B cell (primary cell): ENCODE measurements around the gene JADE2. TPM values are rescaled to one million over a fixed set of nuclear protein-coding genes. Genes with fewer than 3 reads are reported as not detected.
A peak's percentile ranks its signal among the peaks of the same experiment; 100 is the strongest.

Experiments
- ATAC-seq: fragments of 200-7000 bp; cut with Tn5 transposase; one replicate; pipeline ENCODE4 v1.10.0; 2021; ENCODE audit warnings: low read depth, mild to moderate bottlenecking, moderate number of reproducible peaks, moderate library complexity
- CTCF ChIA-PET: fragments of 350-600 bp; sonication (Branson Sonifier 250); formaldehyde crosslinking; loops from one replicate; lab custom pipeline; 2021; ENCODE audit warnings: antibody characterized with exemption, inconsistent platforms; lab: Charles Lee
- POLR2A ChIA-PET: fragments of 350-600 bp; sonication (Branson Sonifier 250); formaldehyde crosslinking; loops from one replicate; lab custom pipeline; 2021; ENCODE audit warnings: antibody characterized with exemption; lab: Charles Lee
- DNase-seq: peaks from one replicate; pipeline ENCODE4 v3.0.0; 2013
- H2AFZ ChIP-seq: 2 replicates; pipeline ENCODE4 v1.6.1; 2012; ENCODE audit warnings: mild to moderate bottlenecking, low read depth, low read length; ENCODE audit not compliant: insufficient read depth, poor library complexity, severe bottlenecking
- H3K27ac ChIP-seq, 2 donors: 1 replicate in 1 of 2; 2 replicates in 1 of 2; pipeline ENCODE4 v1.5.1; 2012 to 2013; ENCODE audit warnings: low read length in 2 of 2, mild to moderate bottlenecking in 2 of 2, moderate library complexity in 1 of 2
- H3K27me3 ChIP-seq, 4 experiments: fragments of 200-600 bp in 1 of 4; sonication (generic) in 1 of 4; replicated peaks in 1 of 4; 1 replicate in 2 of 4; 2 replicates in 2 of 4; pipeline versions ENCODE4 v1.6.1 to v1.7.0; 2013 to 2016; ENCODE audit warnings: low read length in 3 of 4, mild to moderate bottlenecking in 2 of 4, mixed read lengths in 1 of 4, moderate library complexity in 1 of 4; ENCODE audit not compliant: insufficient read depth in 4 of 4, control insufficient read depth in 3 of 4; ENCODE audit errors: control extremely low read depth in 1 of 4
- H3K36me3 ChIP-seq, 2 experiments: replicated peaks in 1 of 2; 1 replicate in 1 of 2; 2 replicates in 1 of 2; pipeline versions ENCODE4 v1.6.1 to v1.7.1; 2013; ENCODE audit warnings: low read length in 1 of 2; ENCODE audit not compliant: insufficient read depth in 2 of 2, control insufficient read depth in 1 of 2; ENCODE audit errors: control extremely low read depth in 1 of 2, extremely low read depth in 1 of 2
- H3K4me1 ChIP-seq, 2 donors: fragments of 200-600 bp in 1 of 2; sonication (generic) in 1 of 2; 1 replicate in 1 of 2; 2 replicates in 1 of 2; pipeline versions ENCODE4 v1.5.1 to v1.6.1; 2013 to 2017; ENCODE audit warnings: low read length in 2 of 2; ENCODE audit not compliant: control insufficient read depth in 2 of 2, insufficient read depth in 2 of 2
- H3K4me2 ChIP-seq: replicated peaks from 2 replicates; pipeline ENCODE3; 2012; ENCODE audit warnings: mild to moderate bottlenecking, low read depth, low read length; ENCODE audit not compliant: poor library complexity, severe bottlenecking
- H3K4me3 ChIP-seq, 5 experiments: fragments of 200-600 bp in 1 of 5; sonication (generic) in 1 of 5; 1 replicate in 3 of 5; 2 replicates in 2 of 5; pipeline versions ENCODE4 v1.5.1 to v1.7.0; 2011 to 2016; ENCODE audit warnings: low read length in 4 of 5, mild to moderate bottlenecking in 4 of 5, low read depth in 2 of 5, control low read depth in 1 of 5, moderate library complexity in 1 of 5; ENCODE audit not compliant: insufficient read depth in 1 of 5; ENCODE audit errors: control extremely low read depth in 1 of 5, extremely low read depth in 1 of 5
- H3K79me2 ChIP-seq: fragments of 200-600 bp; sonication (generic); one replicate; pipeline ENCODE4 v1.6.0; 2016; ENCODE audit warnings: low read length; ENCODE audit not compliant: control insufficient read depth, insufficient read depth
- H3K9ac ChIP-seq: fragments of 200-600 bp; sonication (generic); 2 replicates; pipeline ENCODE4 v1.6.1; 2017; ENCODE audit warnings: mild to moderate bottlenecking, low read length, moderate library complexity
- H3K9me3 ChIP-seq, 3 donors: one replicate each; pipeline versions ENCODE4 v1.6.1 to v1.7.1; 2013; ENCODE audit warnings: low read length in 2 of 3; ENCODE audit not compliant: control insufficient read depth in 2 of 3, insufficient read depth in 1 of 3; ENCODE audit errors: control extremely low read depth in 1 of 3
- H4K20me1 ChIP-seq: 2 replicates; pipeline ENCODE4 v1.6.0; 2012; ENCODE audit warnings: mild to moderate bottlenecking, low read length; ENCODE audit not compliant: insufficient read depth, control insufficient read depth, poor library complexity, severe bottlenecking
- H3K27ac Mint-ChIP-seq: one replicate; pipeline ENCODE4 v1.8.0; 2021; ENCODE audit warnings: mixed read lengths
- H3K27me3 Mint-ChIP-seq: one replicate; pipeline ENCODE4 v1.8.0; 2021; ENCODE audit warnings: mixed read lengths
- H3K4me1 Mint-ChIP-seq: one replicate; pipeline ENCODE4 v1.8.0; 2021; ENCODE audit warnings: mixed read lengths
- H3K4me3 Mint-ChIP-seq: one replicate; pipeline ENCODE4 v1.8.0; 2021; ENCODE audit warnings: mixed read lengths
- H3K9me3 Mint-ChIP-seq: one replicate; pipeline ENCODE4 v1.8.0; 2022; ENCODE audit warnings: mixed read lengths; ENCODE audit not compliant: insufficient read depth
- EZH2 ChIP-seq: IDR thresholded peaks from 2 replicates; pipeline ENCODE4 v1.6.1; 2012; ENCODE audit warnings: borderline replicate concordance, low read depth, mild to moderate bottlenecking, moderate library complexity, low read length; ENCODE audit not compliant: insufficient read depth, poor library complexity, severe bottlenecking
- WGBS: methylation state at CpG from one replicate; pipeline ENCODE4 v1.1.5; 2013; ENCODE audit warnings: missing lambda C conversion rate; ENCODE audit not compliant: insufficient coverage; 5-methylcytosine and 5-hydroxymethylcytosine counted together
- intact Hi-C: fragments of 100-400 bp; cut with micrococcal nuclease; formaldehyde crosslinking; loops from one replicate; pipeline ENCODE4 v1.10.0; 2022
- polyA plus RNA-seq: library from polyadenylated mRNA; depleted of rRNA; stranded (reverse); fragments of >200 nt; gene quantifications from 2 replicates; pipeline ENCODE4 v1.2.3, GENCODE V29; 2012
- total RNA-seq, 2 donors: library from RNA; stranded (reverse); fragments of 120-200 nt in 1 of 2; gene quantifications; 1 replicate in 1 of 2; 2 replicates in 1 of 2; pipeline versions ENCODE4 v1.2.3 to v1.2.4, GENCODE V29; 2013 to 2022
- TF ChIP-seq, protein P1 (sequence below): fragments of 200-600 bp; IDR thresholded peaks from one replicate; pipeline ENCODE4 v1.8.0; 2022; ENCODE audit warnings: antibody characterized with exemption, mild to moderate bottlenecking

JADE2 gene
- total and polyA plus RNA-seq, 2 donors (not counting 1 experiment from before 2014, with no cell fraction given): 80.5 to 247 TPM

DNA sequence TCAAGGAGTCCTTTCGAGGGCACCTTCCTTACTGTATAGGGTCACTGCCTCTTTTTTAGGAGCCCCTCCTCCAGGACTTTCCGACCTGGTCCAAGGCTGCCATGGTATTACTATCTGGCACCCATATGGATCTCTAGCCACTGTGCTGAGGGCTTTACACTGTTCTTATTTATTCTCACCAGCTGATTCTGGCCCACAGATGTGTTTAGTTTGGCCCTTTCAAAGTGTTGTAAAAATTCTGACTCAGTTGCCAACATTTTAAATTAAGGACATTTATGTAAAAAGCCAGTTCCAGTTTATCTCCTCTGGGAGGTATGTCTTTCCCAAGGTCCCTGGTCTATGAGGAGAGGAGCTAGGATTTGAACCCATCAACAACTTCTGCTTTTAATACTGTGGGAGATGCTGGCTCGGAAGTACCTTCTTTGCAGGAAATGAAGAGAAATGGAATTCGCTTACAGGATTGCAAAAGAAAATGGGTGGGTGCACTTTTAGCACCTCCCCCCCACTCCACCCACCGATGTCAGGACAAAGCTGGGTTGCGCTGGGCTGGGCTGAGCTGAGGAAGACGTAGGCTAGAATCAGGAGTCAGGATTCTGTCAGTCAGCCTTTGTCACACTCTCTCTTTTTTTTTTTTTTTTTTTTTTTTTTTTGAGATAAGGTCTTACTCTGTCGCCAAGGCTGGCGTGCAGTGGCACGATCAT is 7.8 kb downstream of the JADE2 start:
- CTCF ChIA-PET: interaction anchor here (1.2 to 10.0 kb wide), 7 partner anchors 10 to 122 kb away, joined by 3 to 122 read pairs (median 6); partner anchors contain the start of gene CDKN2AIPNL
- no peak overlapping the region for H3K4me3 Mint-ChIP-seq
- WGBS: 94% methylated on average over 2 of the region's 10 CpGs

More for the DNA sequence above, 7.8 kb downstream of the JADE2 start:
- H3K36me3 ChIP-seq: peaks cover 0 to 70% of the 10 kb centered on the region in 2 experiments
- no peak overlapping the region for H3K4me2 ChIP-seq
- no peak for TF ChIP-seq EZH2
- TF ChIP-seq, protein P1, sequence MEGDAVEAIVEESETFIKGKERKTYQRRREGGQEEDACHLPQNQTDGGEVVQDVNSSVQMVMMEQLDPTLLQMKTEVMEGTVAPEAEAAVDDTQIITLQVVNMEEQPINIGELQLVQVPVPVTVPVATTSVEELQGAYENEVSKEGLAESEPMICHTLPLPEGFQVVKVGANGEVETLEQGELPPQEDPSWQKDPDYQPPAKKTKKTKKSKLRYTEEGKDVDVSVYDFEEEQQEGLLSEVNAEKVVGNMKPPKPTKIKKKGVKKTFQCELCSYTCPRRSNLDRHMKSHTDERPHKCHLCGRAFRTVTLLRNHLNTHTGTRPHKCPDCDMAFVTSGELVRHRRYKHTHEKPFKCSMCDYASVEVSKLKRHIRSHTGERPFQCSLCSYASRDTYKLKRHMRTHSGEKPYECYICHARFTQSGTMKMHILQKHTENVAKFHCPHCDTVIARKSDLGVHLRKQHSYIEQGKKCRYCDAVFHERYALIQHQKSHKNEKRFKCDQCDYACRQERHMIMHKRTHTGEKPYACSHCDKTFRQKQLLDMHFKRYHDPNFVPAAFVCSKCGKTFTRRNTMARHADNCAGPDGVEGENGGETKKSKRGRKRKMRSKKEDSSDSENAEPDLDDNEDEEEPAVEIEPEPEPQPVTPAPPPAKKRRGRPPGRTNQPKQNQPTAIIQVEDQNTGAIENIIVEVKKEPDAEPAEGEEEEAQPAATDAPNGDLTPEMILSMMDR: no peak
- H3K4me1 ChIP-seq: peaks cover 57 to 82% of the 10 kb centered on the region in 2 donors
- no peak for ATAC-seq
- peaks cover 100% of the 10 kb centered on the region for H3K79me2 ChIP-seq
- no peak overlapping the region for H3K9ac ChIP-seq
- H3K27ac Mint-ChIP-seq: peak overlapping the region; percentile 68
- no peak for DNase-seq
- H3K27me3 Mint-ChIP-seq: no peaks in the 10 kb centered on the region
- H2AFZ ChIP-seq: no peak overlapping the region
- H3K9me3 Mint-ChIP-seq: no peaks in the 10 kb centered on the region
- H3K27ac ChIP-seq: peak overlapping the region in 1 of 2 donors; percentile 54
- H3K4me3 ChIP-seq: no peak overlapping the region
- peaks cover 92% of the 10 kb centered on the region for H3K4me1 Mint-ChIP-seq
- intact Hi-C loops: no loop called here
- no peaks in the 10 kb centered on the region for H3K27me3 ChIP-seq
- peaks cover 100% of the 10 kb centered on the region for H4K20me1 ChIP-seq
- POLR2A ChIA-PET: interaction anchor here (0.7 to 1.3 kb wide), 4 partner anchors 8 to 53 kb away, joined by 3 to 6 read pairs (median 4); no protein-coding TSS in a partner anchor
- H3K9me3 ChIP-seq: no peaks in the 10 kb centered on the region
